ENCODE data around the gene ROR1. TPM values are rescaled to one million over a fixed set of nuclear protein-coding genes. Genes with fewer than 3 reads are reported as not detected.

Gene ROR1
- total RNA-seq, 4 donors from 2014 or later: 2.6 to 37.6 (median 11.5) TPM

DNA sequence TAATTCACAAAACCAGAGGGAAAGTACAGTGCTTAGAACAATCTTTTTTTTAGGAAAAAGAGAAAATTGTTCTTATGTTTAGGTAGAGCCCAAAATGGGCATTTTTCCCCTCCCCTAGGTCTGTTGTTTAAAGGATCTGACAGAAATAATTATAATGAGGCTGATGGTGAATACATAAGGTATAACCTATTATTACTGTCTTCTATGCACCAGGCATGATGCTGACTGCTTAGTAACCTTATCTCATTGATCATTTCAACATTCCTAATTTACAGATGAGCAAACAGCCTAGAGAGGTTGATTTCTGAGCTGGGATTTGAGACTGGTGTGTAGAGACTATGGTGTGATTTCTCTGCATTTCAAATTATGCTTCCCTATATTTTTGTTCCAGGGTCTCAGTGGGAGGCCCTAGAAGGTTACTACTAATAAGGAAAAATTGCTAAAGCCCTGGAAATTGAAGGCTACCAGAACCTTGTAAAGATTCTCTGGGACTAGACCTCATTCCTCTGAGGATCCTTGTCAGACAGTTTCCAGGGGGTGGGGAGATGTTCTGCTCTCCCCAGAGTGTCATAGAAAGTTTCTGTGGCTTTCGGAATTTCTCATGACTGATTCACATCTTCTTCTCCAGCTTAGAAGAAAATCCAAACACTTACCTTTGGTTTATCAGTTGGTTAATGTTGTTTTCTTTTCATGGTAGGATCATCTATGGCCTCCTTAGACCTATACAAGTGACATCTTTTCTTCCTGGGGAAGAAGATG, 44.9 kb downstream of the ROR1 start:
- TF ChIP-seq CTCF (IDR thresholded peaks at IDR 0.05) (no peak), POLR2A (IDR thresholded peaks at IDR 0.05) (no peak)
- Histone ChIP-seq H3K27ac (no peak overlapping the region), H3K27me3 (no peaks in the 10 kb centered on the region), H3K4me3 (no peak overlapping the region), H3K4me1 (peaks cover 0 to 7% of the 10 kb centered on the region in 2 donors), H3K36me3 (no peaks in the 10 kb centered on the region), H3K9me3 (no peaks in the 10 kb centered on the region)
- intact Hi-C loops (cut with DNase I; ENCODE audit: low total_unique reads): no loop called here
- DNase-seq: no peak

DNA sequence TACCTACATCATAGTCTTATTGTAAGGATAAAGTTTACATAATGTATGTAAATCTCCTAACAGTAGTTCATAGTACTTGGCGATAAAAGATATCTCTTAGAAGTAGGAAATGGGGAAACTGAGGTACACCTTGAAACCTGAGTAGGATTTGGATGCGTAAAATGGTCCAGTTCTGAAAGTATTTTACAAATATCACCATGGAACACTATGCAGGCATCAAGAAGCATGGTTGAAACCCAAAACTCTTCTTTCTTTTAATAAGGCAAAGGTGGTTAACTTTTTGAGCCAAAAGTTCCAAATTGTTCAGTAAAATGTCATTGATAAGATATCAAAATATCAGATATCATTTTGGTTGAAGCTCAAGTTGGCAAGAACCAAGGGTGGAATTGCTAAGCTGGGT, 46.0 kb downstream of the ROR1 start:
- Histone ChIP-seq H3K36me3 (no peaks in the 10 kb centered on the region), H3K27me3 (no peaks in the 10 kb centered on the region), H3K4me3 (no peak overlapping the region), H3K4me1 (peaks cover 0 to 7% of the 10 kb centered on the region in 2 donors), H3K27ac (no peak overlapping the region), H3K9me3 (no peaks in the 10 kb centered on the region)
- no peak for TF ChIP-seq POLR2A (IDR thresholded peaks at IDR 0.05)
- TF ChIP-seq CTCF (IDR thresholded peaks at IDR 0.05): no peak
- no peak for DNase-seq
- intact Hi-C loops (cut with DNase I; ENCODE audit: low total_unique reads): no loop called here

- Histone ChIP-seq H3K27me3 (no peaks in the 10 kb centered on the region), H3K27ac (peak overlapping the region; percentile 45 to 52), H3K4me3 (no peak overlapping the region), H3K4me1 (peaks cover 0 to 7% of the 10 kb centered on the region in 2 donors), H3K36me3 (no peaks in the 10 kb centered on the region), H3K9me3 (no peaks in the 10 kb centered on the region)
- no peak for TF ChIP-seq CTCF (IDR thresholded peaks at IDR 0.05)
- no peak for TF ChIP-seq POLR2A (IDR thresholded peaks at IDR 0.05)
- DNase-seq: peak; percentile 35 to 53
- intact Hi-C loops (cut with DNase I; ENCODE audit: low total_unique reads): no loop called here
These were observed 47.5 kb downstream of the ROR1 start for GRCh38 chr1:63821091-63822005.

DNA sequence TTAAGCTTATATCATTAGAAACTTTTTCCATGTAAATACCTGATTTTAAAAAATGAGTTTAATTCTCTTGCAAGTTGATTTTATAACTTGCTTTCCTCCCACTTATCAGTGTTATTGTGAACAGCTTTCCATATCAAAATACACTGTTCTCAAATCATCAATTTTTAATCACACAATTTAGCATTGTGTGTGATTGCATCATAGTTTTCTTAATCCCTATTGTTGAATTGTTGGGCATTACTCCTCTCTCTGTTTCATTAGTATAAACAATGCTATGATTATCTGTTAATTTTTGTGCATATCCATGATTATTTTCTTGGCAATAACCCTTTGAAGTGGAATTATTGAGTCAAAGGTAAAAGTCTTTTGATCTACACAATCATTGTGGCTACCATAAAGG, 48.7 kb downstream of the ROR1 start:
- H3K27ac ChIP-seq: peak overlapping the region in 1 of 2 donors; percentile 52
- no peaks in the 10 kb centered on the region for H3K27me3 ChIP-seq
- no peaks in the 10 kb centered on the region for H3K9me3 ChIP-seq
- TF ChIP-seq POLR2A (IDR thresholded peaks at IDR 0.05): no peak
- TF ChIP-seq CTCF (IDR thresholded peaks at IDR 0.05): no peak
- intact Hi-C loops (cut with DNase I; ENCODE audit: low total_unique reads): no loop called here
- DNase-seq: no peak
- peaks cover 0 to 7% of the 10 kb centered on the region in 2 donors for H3K4me1 ChIP-seq
- no peak overlapping the region for H3K4me3 ChIP-seq
- H3K36me3 ChIP-seq: no peaks in the 10 kb centered on the region

GRCh38 chr1:63824451-63824850, 50.6 kb downstream of the ROR1 start:
- H3K4me1 ChIP-seq: peaks cover 0 to 7% of the 10 kb centered on the region in 2 donors
- intact Hi-C loops (cut with DNase I; ENCODE audit: low total_unique reads): no loop called here
- no peak overlapping the region for H3K4me3 ChIP-seq
- H3K27me3 ChIP-seq: no peaks in the 10 kb centered on the region
- no peaks in the 10 kb centered on the region for H3K9me3 ChIP-seq
- DNase-seq: no peak
- H3K27ac ChIP-seq: no peak overlapping the region
- no peaks in the 10 kb centered on the region for H3K36me3 ChIP-seq
- TF ChIP-seq CTCF (IDR thresholded peaks at IDR 0.05) (no peak), POLR2A (IDR thresholded peaks at IDR 0.05) (no peak)

All from uterus (tissue), 4 donors.